D721Med (cell line): Measurements from ENCODE around the gene TBC1D17.

Experiments used
- DNase-seq: peaks from one replicate; pipeline ENCODE4 v3.0.0; 2011; ENCODE audit warnings: low spot score; ENCODE audit not compliant: insufficient read length
- FAIRE-seq: peaks from 2 replicates; lab custom pipeline; 2011; peaks lifted over from hg19 to GRCh38; lab: Jason Lieb, UNC
- CTCF ChIP-seq: IDR thresholded peaks from 2 replicates; pipeline ENCODE4 v1.5.1; 2012; ENCODE audit warnings: mild to moderate bottlenecking, control low read depth; ENCODE audit not compliant: insufficient read depth; ENCODE audit errors: missing control alignments

The TBC1D17 gene

GRCh38 chr19:49925486-49925885 lies 48.0 kb downstream of the TBC1D17 start:
- no peak for DNase-seq
- no peak for TF ChIP-seq CTCF
- no peak for FAIRE-seq

GRCh38 chr19:49926515-49926914 lies 49.0 kb downstream of the TBC1D17 start:
- no peak for DNase-seq
- no peak for FAIRE-seq
- TF ChIP-seq CTCF = no peak

- DNase-seq (no peak), FAIRE-seq (no peak)
- TF ChIP-seq CTCF = no peak
Observed at GRCh38 chr19:49927526-49928264, 50.2 kb downstream of the TBC1D17 start.

- FAIRE-seq (no peak), DNase-seq (peak; percentile 96)
- no peak for TF ChIP-seq CTCF
Observed at GRCh38 chr19:49929121-49929610, 51.7 kb downstream of the TBC1D17 start, which contains the start of the genes ATF5 and NUP62. Gene ATF5, plus strand, starts transcription at chr19:49929205. Its CDS starts 1,646 bp downstream, at chr19:49930851. Gene NUP62, minus strand, starts transcription at chr19:49929504. Its CDS starts 19,697 bp downstream, at chr19:49909807.

- peak; percentile 92 for DNase-seq
- TF ChIP-seq CTCF = no peak
- FAIRE-seq = no peak
Observed at GRCh38 chr19:49929611-49930482, 52.3 kb downstream of the TBC1D17 start.

- FAIRE-seq (no peak), DNase-seq (no peak)
- TF ChIP-seq CTCF = no peak
Observed at GRCh38 chr19:49930483-49931011, 53.0 kb downstream of the TBC1D17 start.
